Small intestine (tissue), 7 donors: Measurements from ENCODE around the gene PYCARD. TPM values are rescaled to one million over a fixed set of nuclear protein-coding genes. Genes with fewer than 3 reads are reported as not detected.
A peak's percentile ranks its signal among the peaks of the same experiment; 100 is the strongest.

ENCODE experiments used
- DNase-seq, 2 donors: peaks; one replicate each; pipeline versions ENCODE4 v3.0.0 to v3.0.0-alpha.2; 2013
- FAIRE-seq: peaks from 2 replicates; lab custom pipeline; 2012; peaks lifted over from hg19 to GRCh38; lab: Jason Lieb, UNC
- H3K27ac ChIP-seq, 3 donors: one replicate each; pipeline ENCODE4 v1.5.1; 2013; ENCODE audit warnings: low read length in 2 of 3, mild to moderate bottlenecking in 2 of 3, control low read depth in 1 of 3, inconsistent platforms in 1 of 3, low read depth in 1 of 3, moderate library complexity in 1 of 3
- H3K27me3 ChIP-seq, 3 donors: one replicate each; pipeline ENCODE4 v1.6.1; 2013; ENCODE audit warnings: low read length in 3 of 3, inconsistent platforms in 1 of 3; ENCODE audit not compliant: control insufficient read depth in 3 of 3, insufficient read depth in 3 of 3
- H3K36me3 ChIP-seq, 3 donors: one replicate each; pipeline ENCODE4 v1.6.1; 2013; ENCODE audit warnings: low read length in 3 of 3, inconsistent platforms in 1 of 3, low read depth in 1 of 3, mild to moderate bottlenecking in 1 of 3, moderate library complexity in 1 of 3; ENCODE audit not compliant: control insufficient read depth in 3 of 3, insufficient read depth in 2 of 3
- H3K4me1 ChIP-seq, 3 donors: one replicate each; pipeline ENCODE4 v1.6.1; 2013; ENCODE audit warnings: low read length in 2 of 3, inconsistent platforms in 1 of 3, low read depth in 1 of 3, mild to moderate bottlenecking in 1 of 3, moderate library complexity in 1 of 3; ENCODE audit not compliant: control insufficient read depth in 3 of 3, insufficient read depth in 2 of 3
- H3K4me3 ChIP-seq, 3 donors: one replicate each; pipeline ENCODE4 v1.5.1; 2013; ENCODE audit warnings: low read length in 3 of 3, control low read depth in 1 of 3, inconsistent platforms in 1 of 3, low read depth in 1 of 3, mild to moderate bottlenecking in 1 of 3, moderate library complexity in 1 of 3
- H3K9me3 ChIP-seq, 2 donors: one replicate each; pipeline ENCODE4 v1.6.1; 2013; ENCODE audit warnings: low read depth in 1 of 2, low read length in 1 of 2; ENCODE audit not compliant: control insufficient read depth in 2 of 2, insufficient read depth in 1 of 2
- WGBS, 3 donors: extraction: QIAGEN DNeasy Blood & Tissue Kit; methylation state at CpG; one replicate each; pipeline ENCODE4 v1.1.7; 2013; 5-methylcytosine and 5-hydroxymethylcytosine counted together
- polyA plus RNA-seq, 4 donors: library from polyadenylated mRNA; stranded (reverse) in 3 of 4; unstranded in 1 of 4; fragments of 200-250 nt in 3 of 4; fragments of 120-200 nt in 1 of 4; gene quantifications; one replicate each; pipeline versions ENCODE4 v1.2.1 to v1.2.3, GENCODE V29; 2013
- donor health status: healthy with polysubstance abuse.
- donor health status: control.
- donor health status: control.
- donor health status: Bipolar disorder and iron deficiency.
- donor health status: healthy.

Gene PYCARD
- polyA plus RNA-seq, 4 donors, result 47.1 to 247 (median 170) TPM

GRCh38 chr16:31184888-31185287 lies 17.7 kb downstream of the PYCARD start:
- peaks cover 42 to 47% (median 45%) of the 10 kb centered on the region in 3 donors for H3K36me3 ChIP-seq
- no peak overlapping the region for H3K27ac ChIP-seq
- H3K4me1 ChIP-seq, result peaks cover 0 to 7% (median 3%) of the 10 kb centered on the region in 3 donors
- WGBS, 3 donors, result 78 to 95% (median 93%) methylated on average over 14 of the region's 14 CpGs
- H3K27me3 ChIP-seq, result no peaks in the 10 kb centered on the region
- FAIRE-seq (no peak), DNase-seq (no peak)
- no peak overlapping the region for H3K4me3 ChIP-seq
- no peaks in the 10 kb centered on the region for H3K9me3 ChIP-seq

DNA sequence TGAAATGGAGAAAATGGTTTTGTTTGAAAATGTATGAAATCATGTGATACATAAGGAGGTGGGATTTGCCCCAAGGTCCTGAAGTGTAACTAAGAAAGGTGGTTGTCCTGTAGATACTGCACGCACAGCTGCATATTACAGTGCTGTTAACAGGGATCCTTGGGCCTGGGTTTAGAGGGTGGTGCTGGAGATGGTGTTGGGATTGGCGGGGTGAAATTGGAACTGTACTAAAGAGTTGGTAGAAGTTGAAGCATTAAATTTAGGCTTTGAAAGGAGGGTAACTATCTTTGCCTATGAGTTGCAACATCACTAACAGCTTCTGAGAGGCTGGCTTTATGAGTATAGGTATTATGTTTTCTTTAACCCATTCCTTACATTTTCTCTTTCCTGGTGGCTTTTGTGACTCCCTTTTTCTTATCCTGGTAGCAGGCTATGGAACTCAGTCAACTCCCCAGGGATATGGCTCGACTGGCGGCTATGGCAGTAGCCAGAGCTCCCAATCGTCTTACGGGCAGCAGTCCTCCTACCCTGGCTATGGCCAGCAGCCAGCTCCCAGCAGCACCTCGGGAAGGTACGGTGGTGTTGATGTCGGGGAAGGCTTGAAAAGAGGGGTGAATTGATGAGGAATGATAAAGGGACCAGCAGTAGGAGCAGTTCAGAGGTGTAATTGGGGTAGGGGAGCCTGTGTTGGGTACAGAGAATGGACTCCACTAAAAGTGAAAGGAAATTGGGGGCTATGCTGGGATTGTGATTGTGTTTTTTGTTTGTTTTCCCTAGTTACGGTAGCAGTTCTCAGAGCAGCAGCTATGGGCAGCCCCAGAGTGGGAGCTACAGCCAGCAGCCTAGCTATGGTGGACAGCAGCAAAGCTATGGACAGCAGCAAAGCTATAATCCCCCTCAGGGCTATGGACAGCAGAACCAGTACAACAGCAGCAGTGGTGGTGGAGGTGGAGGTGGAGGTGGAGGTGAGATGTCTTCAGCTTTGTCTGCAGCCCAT lies 18.8 kb downstream of the PYCARD start:
- Histone ChIP-seq H3K4me3 (no peak overlapping the region), H3K27me3 (no peaks in the 10 kb centered on the region), H3K4me1 (peaks cover 0 to 7% (median 3%) of the 10 kb centered on the region in 3 donors), H3K27ac (no peak overlapping the region), H3K9me3 (no peaks in the 10 kb centered on the region), H3K36me3 (peaks cover 39 to 41% (median 41%) of the 10 kb centered on the region in 3 donors)
- FAIRE-seq, result no peak
- no peak for DNase-seq
- 76 to 83% (median 80%) methylated on average over 10 of the region's 10 CpGs for WGBS, 3 donors

- peak overlapping the region in 2 of 3 donors; percentile 16 to 98 for H3K4me3 ChIP-seq
- peaks cover 34 to 35% (median 34%) of the 10 kb centered on the region in 3 donors for H3K36me3 ChIP-seq
- FAIRE-seq (no peak), DNase-seq (no peak)
- WGBS, 3 donors, result 11 to 20% (median 18%) methylated on average over 7 of the region's 7 CpGs
- no peak overlapping the region for H3K27ac ChIP-seq
- no peaks in the 10 kb centered on the region for H3K9me3 ChIP-seq
- peaks cover 0 to 7% (median 3%) of the 10 kb centered on the region in 3 donors for H3K4me1 ChIP-seq
- no peaks in the 10 kb centered on the region for H3K27me3 ChIP-seq
Measured at GRCh38 chr16:31182391-31182790, 20.2 kb downstream of the PYCARD start.

DNA sequence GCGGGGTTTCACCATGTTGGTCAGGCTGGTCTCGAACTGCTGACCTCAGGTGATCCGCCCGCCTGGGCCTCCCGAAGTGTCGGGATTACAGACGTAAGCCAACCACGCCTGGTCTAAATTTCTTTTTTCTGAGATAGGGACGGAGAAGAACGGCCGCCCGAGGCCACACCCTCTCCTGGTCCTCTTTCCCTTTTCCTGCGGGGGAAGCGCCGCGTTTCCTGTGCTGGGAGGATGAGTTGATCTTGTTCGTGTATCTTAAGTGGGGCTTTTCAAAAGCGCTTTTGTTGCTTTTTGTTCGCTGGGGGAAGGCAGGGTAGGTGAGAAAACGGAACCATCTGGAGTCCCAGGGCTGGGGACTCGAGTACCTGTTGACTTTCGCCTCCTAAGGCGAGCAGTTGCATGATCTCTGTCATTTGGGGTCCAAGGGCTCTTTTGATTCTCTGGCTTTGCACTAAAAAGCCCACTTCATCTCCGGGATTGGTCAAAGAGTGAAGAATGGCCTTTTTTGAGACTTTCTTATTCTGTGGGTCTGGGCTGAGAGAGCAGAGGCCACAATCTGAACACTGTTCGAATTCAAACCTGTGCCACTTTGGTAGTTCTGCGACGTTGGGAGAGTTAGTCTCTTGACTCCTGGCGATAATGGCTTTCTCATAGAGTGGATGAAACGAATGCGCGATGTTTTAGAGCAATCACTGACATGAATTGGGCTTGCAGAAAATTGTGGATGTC lies 21.3 kb downstream of the PYCARD start:
- H3K36me3 ChIP-seq, result peaks cover 23 to 30% (median 25%) of the 10 kb centered on the region in 3 donors
- peaks cover 0 to 7% (median 3%) of the 10 kb centered on the region in 3 donors for H3K4me1 ChIP-seq
- DNase-seq (peak; percentile 45 to 46), FAIRE-seq (no peak)
- no peaks in the 10 kb centered on the region for H3K9me3 ChIP-seq
- WGBS, 3 donors, result 2 to 3% (median 3%) methylated on average over 31 of the region's 31 CpGs
- no peaks in the 10 kb centered on the region for H3K27me3 ChIP-seq
- H3K27ac ChIP-seq, result peak overlapping the region in 2 of 3 donors; percentile 88 to 98
- peak overlapping the region; percentile 70 to 98 (median 78) for H3K4me3 ChIP-seq

GRCh38 chr16:31179747-31180459 lies 22.7 kb downstream of the PYCARD start, which contains the start of gene FUS:
FUS (plus strand) TSS chr16:31180139; CDS start chr16:31180215, 76 bp downstream.
- no peak for FAIRE-seq
- Histone ChIP-seq H3K27me3 (no peaks in the 10 kb centered on the region), H3K36me3 (peaks cover 14 to 25% (median 14%) of the 10 kb centered on the region in 3 donors), H3K27ac (peak within 1 kb of the TSS; percentile 85 to 98 (median 88)), H3K4me3 (peak within 1 kb of the TSS; percentile 70 to 98 (median 78)), H3K4me1 (peaks cover 0 to 7% (median 3%) of the 10 kb centered on the region in 3 donors), H3K9me3 (no peaks in the 10 kb centered on the region)
- DNase-seq, result peak; percentile 90 to 97
- WGBS, 3 donors, result 0% methylated on average over 64 to 69 of the region's 69 CpGs

- no peaks in the 10 kb centered on the region for H3K27me3 ChIP-seq
- FAIRE-seq, result no peak
- 0 to 2% (median 2%) methylated on average over 24 to 27 of the region's 27 CpGs for WGBS, 3 donors
Measured at GRCh38 chr16:31179219-31179746, 23.3 kb downstream of the PYCARD start.

DNA sequence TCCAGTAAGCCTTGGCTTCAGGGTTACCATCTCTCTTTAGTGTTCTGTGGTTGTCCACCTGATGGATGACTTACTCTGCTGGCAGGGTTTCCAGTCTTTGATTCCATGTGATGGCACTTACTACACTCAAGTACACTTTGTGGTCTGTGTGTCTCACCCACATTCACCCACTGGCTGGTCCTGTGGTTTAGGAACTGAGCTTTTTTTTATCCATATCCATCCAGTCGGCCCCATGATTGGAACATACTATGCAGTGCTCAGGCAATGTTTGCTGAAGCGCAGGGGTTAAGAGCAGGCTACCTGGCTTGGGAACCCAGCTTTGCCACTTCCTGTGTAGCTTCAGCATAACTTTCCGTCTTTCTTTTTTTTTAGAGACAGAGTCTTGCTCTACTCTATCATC lies 25.4 kb downstream of the PYCARD start:
- Histone ChIP-seq H3K9me3 (no peaks in the 10 kb centered on the region), H3K36me3 (peaks cover 0 to 4% (median 0%) of the 10 kb centered on the region in 3 donors), H3K27ac (no peak overlapping the region), H3K27me3 (no peaks in the 10 kb centered on the region), H3K4me1 (peaks cover 0 to 1% (median 0%) of the 10 kb centered on the region in 3 donors), H3K4me3 (no peak overlapping the region)
- 53 to 76% (median 57%) methylated on average over 3 of the region's 3 CpGs for WGBS, 3 donors
- no peak for DNase-seq
- no peak for FAIRE-seq

More at GRCh38 chr16:31179219-31179746, 23.3 kb downstream of the PYCARD start:
- Histone ChIP-seq H3K4me3 (peak overlapping the region; percentile 49 to 98 (median 70)), H3K27ac (peak overlapping the region; percentile 85 to 98 (median 88)), H3K9me3 (no peaks in the 10 kb centered on the region), H3K36me3 (peaks cover 13 to 21% (median 13%) of the 10 kb centered on the region in 3 donors), H3K4me1 (peaks cover 0 to 7% (median 3%) of the 10 kb centered on the region in 3 donors)
- DNase-seq, result peak in 1 of 2 donors; percentile 14
